H9 (cell line): ENCODE data around the gene DAAM2. TPM values are rescaled to one million over a fixed set of nuclear protein-coding genes. Genes with fewer than 3 reads are reported as not detected.

Experiments
- DNase-seq: peaks from one replicate; pipeline ENCODE4 v3.0.0-alpha.2; 2017
- H2AFZ ChIP-seq: one replicate; pipeline ENCODE4 v1.6.1; 2013; ENCODE audit warnings: mild to moderate bottlenecking, low read length, control low read depth, moderate library complexity
- H2AK5ac ChIP-seq: 2 replicates; pipeline ENCODE4 v1.6.1; 2013; ENCODE audit warnings: low read length, control low read depth, mixed read lengths; ENCODE audit not compliant: insufficient read length
- H2BK120ac ChIP-seq: one replicate; pipeline ENCODE4 v1.6.1; 2013; ENCODE audit warnings: low read depth, mild to moderate bottlenecking, low read length, control low read depth, inconsistent platforms; ENCODE audit not compliant: poor library complexity, severe bottlenecking
- H2BK12ac ChIP-seq: 2 replicates; pipeline ENCODE4 v1.6.1; 2013; ENCODE audit warnings: low read length, control low read depth, mixed read lengths, low read depth; ENCODE audit not compliant: insufficient read length
- H2BK15ac ChIP-seq: 2 replicates; pipeline ENCODE4 v1.6.1; 2013; ENCODE audit warnings: low read depth, low read length, control low read depth
- H2BK20ac ChIP-seq: one replicate; pipeline ENCODE4 v1.6.1; 2013; ENCODE audit warnings: low read depth, mild to moderate bottlenecking, low read length, control low read depth, inconsistent platforms; ENCODE audit not compliant: poor library complexity, severe bottlenecking
- H2BK5ac ChIP-seq: 2 replicates; pipeline ENCODE4 v1.6.1; 2013; ENCODE audit warnings: low read length, control low read depth, mixed read lengths; ENCODE audit not compliant: insufficient read length
- H3K14ac ChIP-seq: 2 replicates; pipeline ENCODE4 v1.6.1; 2013; ENCODE audit warnings: low read length, control low read depth; ENCODE audit not compliant: insufficient read depth
- H3K18ac ChIP-seq: 2 replicates; pipeline ENCODE4 v1.6.1; 2013; ENCODE audit warnings: low read depth, mild to moderate bottlenecking, mixed read lengths, low read length, control low read depth; ENCODE audit not compliant: insufficient read length
- H3K23ac ChIP-seq: 2 replicates; pipeline ENCODE4 v1.6.1; 2013; ENCODE audit warnings: low read length, control low read depth, mixed read lengths, low read depth; ENCODE audit not compliant: insufficient read length
- H3K23me2 ChIP-seq: 2 replicates; pipeline ENCODE4 v1.6.1; 2013; ENCODE audit warnings: low read depth, mild to moderate bottlenecking, mixed read lengths, low read length, control low read depth; ENCODE audit not compliant: insufficient read length, poor library complexity, severe bottlenecking
- H3K27ac ChIP-seq: 2 replicates; pipeline ENCODE4 v1.5.1; 2013; ENCODE audit warnings: low read length, control low read depth, mixed read lengths, low read depth; ENCODE audit not compliant: insufficient read length
- H3K27me3 ChIP-seq: 2 replicates; pipeline ENCODE4 v1.6.1; 2013; ENCODE audit warnings: low read length, control low read depth, inconsistent platforms; ENCODE audit not compliant: insufficient read depth
- H3K4ac ChIP-seq: 2 replicates; pipeline ENCODE4 v1.6.1; 2013; ENCODE audit warnings: low read depth, mild to moderate bottlenecking, control low read depth, inconsistent platforms, low read length, moderate library complexity
- H3K4me1 ChIP-seq: 2 replicates; pipeline ENCODE4 v1.6.1; 2013; ENCODE audit warnings: low read length, control low read depth, inconsistent platforms; ENCODE audit not compliant: insufficient read depth
- H3K4me2 ChIP-seq: 2 replicates; pipeline ENCODE4 v1.6.1; 2013; ENCODE audit warnings: low read length, control low read depth, mixed read lengths; ENCODE audit not compliant: insufficient read length, insufficient read depth
- H3K56ac ChIP-seq: 2 replicates; pipeline ENCODE4 v1.6.1; 2013; ENCODE audit warnings: low read depth, mild to moderate bottlenecking, mixed read lengths, low read length, control low read depth; ENCODE audit not compliant: insufficient read length
- H3K79me1 ChIP-seq: 2 replicates; pipeline ENCODE4 v1.6.1; 2013; ENCODE audit warnings: low read depth, mild to moderate bottlenecking, moderate library complexity, low read length, control low read depth, inconsistent platforms; ENCODE audit not compliant: insufficient read depth, poor library complexity, severe bottlenecking
- H3K79me2 ChIP-seq: 2 replicates; pipeline ENCODE4 v1.6.1; 2013; ENCODE audit warnings: low read length, control low read depth, inconsistent platforms; ENCODE audit not compliant: insufficient read depth
- H3K9ac ChIP-seq: 2 replicates; pipeline ENCODE4 v1.6.1; 2013; ENCODE audit warnings: low read length, control low read depth, mixed read lengths; ENCODE audit not compliant: insufficient read length; ENCODE audit errors: extremely low read depth
- H3K9me3 ChIP-seq: one replicate; pipeline ENCODE4 v1.6.1; 2013; ENCODE audit warnings: low read depth, low read length, inconsistent platforms; ENCODE audit not compliant: control insufficient read depth
- H3T11ph ChIP-seq: one replicate; pipeline ENCODE4 v1.6.1; 2013; ENCODE audit warnings: mild to moderate bottlenecking, low read length, control low read depth, inconsistent platforms
- H4K20me1 ChIP-seq: one replicate; pipeline ENCODE4 v1.6.1; 2013; ENCODE audit not compliant: control insufficient read depth, insufficient read length, insufficient read depth
- H4K5ac ChIP-seq: 2 replicates; pipeline ENCODE4 v1.6.1; 2013; ENCODE audit warnings: low read depth, mild to moderate bottlenecking, mixed read lengths, low read length, control low read depth; ENCODE audit not compliant: insufficient read length
- H4K8ac ChIP-seq: replicated peaks from 2 replicates; pipeline ENCODE4 v1.6.1; 2013; ENCODE audit warnings: low read length, control low read depth, mixed read lengths, low read depth; ENCODE audit not compliant: insufficient read length
- H4K91ac ChIP-seq: 2 replicates; pipeline ENCODE4 v1.6.1; 2013; ENCODE audit warnings: low read depth, mild to moderate bottlenecking, moderate library complexity, mixed read lengths, low read length, control low read depth; ENCODE audit not compliant: insufficient read length
- H3K27ac Mint-ChIP-seq, 3 experiments: 2 replicates in 2 of 3; 3 replicates in 1 of 3; pipeline ENCODE4 v1.8.0; 2020 to 2021; ENCODE audit warnings: mixed read lengths in 3 of 3, mild to moderate bottlenecking in 1 of 3, moderate library complexity in 1 of 3
- H3K27me3 Mint-ChIP-seq: 2 replicates; pipeline ENCODE4 v1.8.0; 2021; ENCODE audit warnings: low read depth, mild to moderate bottlenecking, moderate library complexity, mixed read lengths
- H3K36me3 Mint-ChIP-seq, 3 experiments: 2 replicates in 2 of 3; 3 replicates in 1 of 3; pipeline ENCODE4 v1.8.0; 2020 to 2021; ENCODE audit warnings: low read depth in 3 of 3, mixed read lengths in 3 of 3; ENCODE audit not compliant: insufficient read depth in 1 of 3
- H3K4me1 Mint-ChIP-seq, 2 experiments: 2 replicates each; pipeline ENCODE4 v1.8.0; 2020; ENCODE audit warnings: mixed read lengths in 2 of 2
- H3K4me3 Mint-ChIP-seq, 2 experiments: 2 replicates in 1 of 2; 3 replicates in 1 of 2; pipeline ENCODE4 v1.8.0; 2020 to 2021; ENCODE audit warnings: mild to moderate bottlenecking in 2 of 2, mixed read lengths in 2 of 2, moderate library complexity in 1 of 2
- H3K9me3 Mint-ChIP-seq, 2 experiments: 2 replicates in 1 of 2; 3 replicates in 1 of 2; pipeline ENCODE4 v1.8.0; 2020; ENCODE audit warnings: mild to moderate bottlenecking in 2 of 2, mixed read lengths in 2 of 2, moderate library complexity in 1 of 2
- CTCF ChIP-seq: fragments of 200-600 bp; sonication (generic); conservative IDR thresholded peaks from 3 replicates; pipeline ENCODE4 v1.8.0; 2021; ENCODE audit warnings: antibody characterized with exemption, mild to moderate bottlenecking
- WGBS: extraction: QIAGEN DNeasy Blood & Tissue Kit; methylation state at CpG from one replicate; pipeline ENCODE4 v1.1.7; 2013; ENCODE audit warnings: missing lambda C conversion rate, low lambda C conversion rate, mixed read lengths; ENCODE audit not compliant: insufficient read length; ENCODE audit errors: extremely low coverage; 5-methylcytosine and 5-hydroxymethylcytosine counted together
- total RNA-seq: library from RNA; stranded (reverse); gene quantifications from 2 replicates; pipeline ENCODE4 v1.2.1, GENCODE V29; 2021

The DAAM2 gene
- total RNA-seq, 1 experiment from 2014 or later: 1.1 TPM

- no peak for DNase-seq
Measured at GRCh38 chr6:39776581-39776980, 15.6 kb upstream of the DAAM2 start.

More at GRCh38 chr6:39776581-39776980, 15.6 kb upstream of the DAAM2 start:
- H2BK20ac ChIP-seq: no peak overlapping the region
- no peak overlapping the region for H2BK120ac ChIP-seq
- H3K4ac ChIP-seq: no peak overlapping the region
- no peak overlapping the region for H3K18ac ChIP-seq
- H3K23ac ChIP-seq: no peak overlapping the region
- no peak overlapping the region for H3K4me2 ChIP-seq
- H3K4me1 ChIP-seq: peaks cover 3% of the 10 kb centered on the region; the same call in 1 of the 2 replicates
- Mint-ChIP-seq H3K36me3 (no peaks in the 10 kb centered on the region; a peak in 1 of 7 replicates), H3K9me3 (no peaks in the 10 kb centered on the region), H3K27ac (no peak overlapping the region), H3K4me1 (peaks cover 19 to 20% of the 10 kb centered on the region in 2 experiments), H3K27me3 (no peaks in the 10 kb centered on the region), H3K4me3 (no peak overlapping the region)
- H2AK5ac ChIP-seq: no peak overlapping the region
- no peaks in the 10 kb centered on the region for H3K9me3 ChIP-seq
- H4K20me1 ChIP-seq: no peaks in the 10 kb centered on the region
- no peak overlapping the region for H4K5ac ChIP-seq
- H2BK12ac ChIP-seq: no peak overlapping the region
- no peaks in the 10 kb centered on the region for H3K23me2 ChIP-seq
- H4K91ac ChIP-seq: no peak overlapping the region
- no peak overlapping the region for H3T11ph ChIP-seq
- TF ChIP-seq CTCF: no peak
- H3K79me2 ChIP-seq: no peaks in the 10 kb centered on the region
- no peak overlapping the region for H3K9ac ChIP-seq
- no peak overlapping the region for H2BK15ac ChIP-seq
- no peak overlapping the region for H3K27ac ChIP-seq
- no peak overlapping the region for H2BK5ac ChIP-seq
- no CpG with 5 or more reads among the region's 2 CpGs for WGBS
- no peak overlapping the region for H3K56ac ChIP-seq
- H3K79me1 ChIP-seq: no peaks in the 10 kb centered on the region
- no peaks in the 10 kb centered on the region for H3K27me3 ChIP-seq
- H2AFZ ChIP-seq: no peak overlapping the region
- no peak overlapping the region for H3K14ac ChIP-seq
- no peak overlapping the region for H4K8ac ChIP-seq
